ENCODE data around the gene ZNF408.

ZNF408 gene

GRCh38 chr11:46658259-46658658, 42.6 kb upstream of the ZNF408 start:
- H3K79me2 ChIP-seq (ENCODE audit: insufficient read depth, low read length), result no peaks in the 10 kb centered on the region
- H3K9me3 ChIP-seq (ENCODE audit: insufficient read depth, low read length, severe bottlenecking), result no peaks in the 10 kb centered on the region
- H4K20me1 ChIP-seq (ENCODE audit: insufficient read depth, low read length), result no peaks in the 10 kb centered on the region
- no peak for ATAC-seq (ENCODE audit: insufficient read depth, low read depth)
- DNase-seq, result no peak
- H3K9ac ChIP-seq (ENCODE audit: low read depth, low read length), result no peak overlapping the region
- no peaks in the 10 kb centered on the region for H3K27me3 ChIP-seq (ENCODE audit: insufficient read depth, low read length, poor library complexity)
- no peak overlapping the region for H3K4me2 ChIP-seq (ENCODE audit: insufficient read depth, low read length)
- TF ChIP-seq EZH2 (IDR thresholded peaks at IDR 0.05; ENCODE audit: borderline replicate concordance, low read depth, low read length, severe bottlenecking) (no peak), CTCF (IDR thresholded peaks at IDR 0.05; ENCODE audit: borderline replicate concordance, extremely low read depth, low read length, poor library complexity, severe bottlenecking) (no peak)
- no peaks in the 10 kb centered on the region for H3K4me1 ChIP-seq (ENCODE audit: insufficient read depth, low read length)
- H3K27ac ChIP-seq (ENCODE audit: low read length), result no peak overlapping the region
- no peak overlapping the region for H3K4me3 ChIP-seq (ENCODE audit: low read depth in 1 of 2, low read length in 2 of 2)
- no peak overlapping the region for H2AFZ ChIP-seq (ENCODE audit: low read depth, low read length)
- peaks cover 77% of the 10 kb centered on the region for H3K36me3 ChIP-seq (ENCODE audit: insufficient read depth, low read length)

- DNase-seq (peak; percentile 32), ATAC-seq (ENCODE audit: insufficient read depth, low read depth) (peak; percentile 65)
- H3K36me3 ChIP-seq (ENCODE audit: insufficient read depth, low read length), result peaks cover 84% of the 10 kb centered on the region
- no peak overlapping the region for H2AFZ ChIP-seq (ENCODE audit: low read depth, low read length)
- no peaks in the 10 kb centered on the region for H3K4me1 ChIP-seq (ENCODE audit: insufficient read depth, low read length)
- no peaks in the 10 kb centered on the region for H3K79me2 ChIP-seq (ENCODE audit: insufficient read depth, low read length)
- no peak overlapping the region for H3K4me3 ChIP-seq (ENCODE audit: low read depth in 1 of 2, low read length in 2 of 2)
- H3K9me3 ChIP-seq (ENCODE audit: insufficient read depth, low read length, severe bottlenecking), result no peaks in the 10 kb centered on the region
- TF ChIP-seq EZH2 (IDR thresholded peaks at IDR 0.05; ENCODE audit: borderline replicate concordance, low read depth, low read length, severe bottlenecking), result no peak
- TF ChIP-seq CTCF (IDR thresholded peaks at IDR 0.05; ENCODE audit: borderline replicate concordance, extremely low read depth, low read length, poor library complexity, severe bottlenecking), result no peak
- 0 out of 2 replicates have a peak overlapping the region, but pooled peaks have one; percentile 6 for H3K27ac ChIP-seq (ENCODE audit: low read length)
- no peak overlapping the region for H3K4me2 ChIP-seq (ENCODE audit: insufficient read depth, low read length)
- no peak overlapping the region for H3K9ac ChIP-seq (ENCODE audit: low read depth, low read length)
- no peaks in the 10 kb centered on the region for H4K20me1 ChIP-seq (ENCODE audit: insufficient read depth, low read length)
- H3K27me3 ChIP-seq (ENCODE audit: insufficient read depth, low read length, poor library complexity), result no peaks in the 10 kb centered on the region
These were observed 40.9 kb upstream of the ZNF408 start for GRCh38 chr11:46659908-46660307.

- no peaks in the 10 kb centered on the region for H3K27me3 ChIP-seq (ENCODE audit: insufficient read depth, low read length, poor library complexity)
- no peak overlapping the region for H3K4me3 ChIP-seq (ENCODE audit: low read depth in 1 of 2, low read length in 2 of 2)
- H3K36me3 ChIP-seq (ENCODE audit: insufficient read depth, low read length), result peaks cover 89% of the 10 kb centered on the region
- H4K20me1 ChIP-seq (ENCODE audit: insufficient read depth, low read length), result no peaks in the 10 kb centered on the region
- no peak overlapping the region for H3K9ac ChIP-seq (ENCODE audit: low read depth, low read length)
- DNase-seq (no peak), ATAC-seq (ENCODE audit: insufficient read depth, low read depth) (no peak)
- no peak overlapping the region for H3K27ac ChIP-seq (ENCODE audit: low read length)
- H3K9me3 ChIP-seq (ENCODE audit: insufficient read depth, low read length, severe bottlenecking), result no peaks in the 10 kb centered on the region
- H2AFZ ChIP-seq (ENCODE audit: low read depth, low read length), result no peak overlapping the region
- H3K4me1 ChIP-seq (ENCODE audit: insufficient read depth, low read length), result no peaks in the 10 kb centered on the region
- H3K79me2 ChIP-seq (ENCODE audit: insufficient read depth, low read length), result no peaks in the 10 kb centered on the region
- TF ChIP-seq CTCF (IDR thresholded peaks at IDR 0.05; ENCODE audit: borderline replicate concordance, extremely low read depth, low read length, poor library complexity, severe bottlenecking) (no peak), EZH2 (IDR thresholded peaks at IDR 0.05; ENCODE audit: borderline replicate concordance, low read depth, low read length, severe bottlenecking) (no peak)
- H3K4me2 ChIP-seq (ENCODE audit: insufficient read depth, low read length), result no peak overlapping the region
These were observed 39.0 kb upstream of the ZNF408 start for GRCh38 chr11:46661836-46662235.

- TF ChIP-seq CTCF (IDR thresholded peaks at IDR 0.05; ENCODE audit: borderline replicate concordance, extremely low read depth, low read length, poor library complexity, severe bottlenecking) (no peak), EZH2 (IDR thresholded peaks at IDR 0.05; ENCODE audit: borderline replicate concordance, low read depth, low read length, severe bottlenecking) (no peak)
- H3K27ac ChIP-seq (ENCODE audit: low read length), result no peak overlapping the region
- no peaks in the 10 kb centered on the region for H3K4me1 ChIP-seq (ENCODE audit: insufficient read depth, low read length)
- no peak overlapping the region for H3K9ac ChIP-seq (ENCODE audit: low read depth, low read length)
- H3K36me3 ChIP-seq (ENCODE audit: insufficient read depth, low read length), result peaks cover 90% of the 10 kb centered on the region
- ATAC-seq (ENCODE audit: insufficient read depth, low read depth) (no peak), DNase-seq (no peak)
- H3K27me3 ChIP-seq (ENCODE audit: insufficient read depth, low read length, poor library complexity), result no peaks in the 10 kb centered on the region
- no peaks in the 10 kb centered on the region for H4K20me1 ChIP-seq (ENCODE audit: insufficient read depth, low read length)
- no peak overlapping the region for H3K4me3 ChIP-seq (ENCODE audit: low read depth in 1 of 2, low read length in 2 of 2)
- H2AFZ ChIP-seq (ENCODE audit: low read depth, low read length), result no peak overlapping the region
- H3K4me2 ChIP-seq (ENCODE audit: insufficient read depth, low read length), result no peak overlapping the region
- no peaks in the 10 kb centered on the region for H3K9me3 ChIP-seq (ENCODE audit: insufficient read depth, low read length, severe bottlenecking)
- H3K79me2 ChIP-seq (ENCODE audit: insufficient read depth, low read length), result no peaks in the 10 kb centered on the region
These were observed 38.5 kb upstream of the ZNF408 start for GRCh38 chr11:46662366-46662765.

All from DND-41 (cell line).